Keratinocyte (primary cell): ENCODE results near the gene MAP7D2.

Source experiments
- EZH2 ChIP-seq: IDR thresholded peaks from one replicate; pipeline ENCODE4 v1.6.1; 2012; ENCODE audit warnings: inconsistent platforms, mild to moderate bottlenecking, low read length, moderate library complexity
- TF ChIP-seq, protein P1 (sequence below), 3 experiments: IDR thresholded peaks in 1 of 3; conservative IDR thresholded peaks in 1 of 3; optimal IDR thresholded peaks in 1 of 3; 2 replicates in 2 of 3; 3 replicates in 1 of 3; pipeline versions ENCODE3 to v1.5.1; 2011; ENCODE audit warnings: low read length in 3 of 3, mild to moderate bottlenecking in 3 of 3, moderate library complexity in 2 of 3, control low read depth in 1 of 3, inconsistent platforms in 1 of 3; ENCODE audit not compliant: insufficient read depth in 2 of 3; ENCODE audit errors: extremely low read depth in 1 of 3

DNA sequence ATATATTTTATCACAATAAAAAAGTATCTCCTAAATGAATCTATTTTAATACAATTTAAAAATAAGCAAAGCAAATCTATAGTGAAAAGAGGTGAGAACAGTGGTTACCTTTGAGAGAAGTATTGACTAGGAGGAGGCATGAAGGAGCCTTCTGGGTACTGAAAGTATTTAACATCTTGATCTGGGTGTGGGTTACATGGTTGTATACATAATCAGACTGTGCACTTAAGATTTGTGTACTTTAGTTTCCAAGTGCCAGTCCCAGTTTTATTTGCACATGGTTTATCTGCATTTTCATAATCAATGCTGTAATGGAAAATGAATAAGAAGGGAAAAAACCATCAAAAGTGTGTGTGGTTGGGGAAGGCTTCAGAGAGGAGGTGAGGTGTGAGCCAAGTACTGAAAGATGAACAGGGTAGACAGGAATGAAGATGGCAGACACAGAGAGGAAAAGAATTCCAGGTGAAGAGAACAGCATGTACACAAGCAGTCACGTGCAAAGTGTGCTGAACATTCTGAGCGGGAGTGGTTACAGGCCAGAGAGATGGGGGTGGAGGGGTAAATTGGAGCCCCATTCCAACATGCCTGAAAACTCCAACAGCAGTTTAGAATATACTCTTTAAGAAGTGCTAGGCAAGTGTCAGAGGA lies 14.6 kb downstream of the MAP7D2 start:
- TF ChIP-seq, protein P1, sequence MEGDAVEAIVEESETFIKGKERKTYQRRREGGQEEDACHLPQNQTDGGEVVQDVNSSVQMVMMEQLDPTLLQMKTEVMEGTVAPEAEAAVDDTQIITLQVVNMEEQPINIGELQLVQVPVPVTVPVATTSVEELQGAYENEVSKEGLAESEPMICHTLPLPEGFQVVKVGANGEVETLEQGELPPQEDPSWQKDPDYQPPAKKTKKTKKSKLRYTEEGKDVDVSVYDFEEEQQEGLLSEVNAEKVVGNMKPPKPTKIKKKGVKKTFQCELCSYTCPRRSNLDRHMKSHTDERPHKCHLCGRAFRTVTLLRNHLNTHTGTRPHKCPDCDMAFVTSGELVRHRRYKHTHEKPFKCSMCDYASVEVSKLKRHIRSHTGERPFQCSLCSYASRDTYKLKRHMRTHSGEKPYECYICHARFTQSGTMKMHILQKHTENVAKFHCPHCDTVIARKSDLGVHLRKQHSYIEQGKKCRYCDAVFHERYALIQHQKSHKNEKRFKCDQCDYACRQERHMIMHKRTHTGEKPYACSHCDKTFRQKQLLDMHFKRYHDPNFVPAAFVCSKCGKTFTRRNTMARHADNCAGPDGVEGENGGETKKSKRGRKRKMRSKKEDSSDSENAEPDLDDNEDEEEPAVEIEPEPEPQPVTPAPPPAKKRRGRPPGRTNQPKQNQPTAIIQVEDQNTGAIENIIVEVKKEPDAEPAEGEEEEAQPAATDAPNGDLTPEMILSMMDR (optimal IDR thresholded peaks at IDR 0.05 in 1 of 3, IDR thresholded peaks at IDR 0.05 in 1 of 3, conservative IDR thresholded peaks at IDR 0.05 in 1 of 3; ENCODE audit: extremely low read depth in 1 of 3, insufficient read depth in 2 of 3, low read length in 3 of 3), result no peak
- no peak for TF ChIP-seq EZH2
